Omental fat pad (tissue), 4 donors: ENCODE measurements around the gene PHLDA2. TPM values are rescaled to one million over a fixed set of nuclear protein-coding genes. Genes with fewer than 3 reads are reported as not detected.

Source experiments
- ATAC-seq: fragments of 150-250 bp; one replicate; pipeline ENCODE4 v1.9.1; 2016; ENCODE audit warnings: mild to moderate bottlenecking, moderate library complexity; ENCODE audit not compliant: low FRiP score
- DNase-seq: peaks from one replicate; pipeline ENCODE4 v3.0.0-alpha.2; 2019; ENCODE audit warnings: low spot score
- total RNA-seq, 4 donors: library from RNA; depleted of rRNA; stranded (reverse); fragments of >200 nt; gene quantifications; one replicate each; pipeline ENCODE4 v1.1.0, GENCODE V29; 2016
- TF ChIP-seq, protein P1 (sequence below), 3 donors: fragments of 450-650 bp; IDR thresholded peaks; one replicate each; pipeline ENCODE4 v1.5.1; 2016 to 2017; ENCODE audit warnings: antibody characterized with exemption in 3 of 3, mild to moderate bottlenecking in 3 of 3, moderate library complexity in 2 of 3

The PHLDA2 gene
- total RNA-seq, 4 donors from 2014 or later: 3.8 to 10.2 (median 7.1) TPM; not detected in 1

DNA sequence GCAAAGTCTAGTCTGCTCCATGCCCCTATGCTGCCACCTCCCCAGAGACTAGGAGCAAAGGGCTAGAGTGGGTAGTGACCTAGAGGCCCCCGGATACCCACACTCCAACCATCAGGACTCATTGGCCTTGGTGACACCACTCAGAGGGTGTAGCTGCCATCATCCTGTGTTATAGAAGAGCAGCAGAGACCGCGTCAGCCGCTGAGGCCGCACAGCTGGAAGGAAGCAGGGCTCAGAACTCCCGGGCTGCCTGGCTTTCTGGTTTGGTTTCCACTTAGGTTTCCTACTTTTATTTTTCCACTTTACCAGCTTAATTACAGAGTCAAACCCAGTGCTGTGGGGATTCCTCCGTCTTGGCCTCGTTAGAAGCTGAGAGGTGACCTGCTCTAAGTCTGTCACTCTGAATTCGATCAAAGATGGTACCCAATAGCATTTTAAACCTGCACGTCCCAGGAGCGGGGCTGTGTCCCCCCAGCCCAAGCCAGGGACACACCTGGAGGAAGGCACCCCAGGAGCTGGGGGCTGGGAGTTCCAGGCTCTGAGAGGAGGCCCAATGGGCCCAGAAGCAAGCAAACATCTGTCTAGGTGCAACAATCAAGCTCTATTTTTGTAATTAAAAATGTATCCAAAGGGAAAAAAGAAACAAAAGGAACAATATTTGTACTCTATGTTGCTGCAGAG lies 41.6 kb downstream of the PHLDA2 start:
- DNase-seq: no peak
- TF ChIP-seq, protein P1, sequence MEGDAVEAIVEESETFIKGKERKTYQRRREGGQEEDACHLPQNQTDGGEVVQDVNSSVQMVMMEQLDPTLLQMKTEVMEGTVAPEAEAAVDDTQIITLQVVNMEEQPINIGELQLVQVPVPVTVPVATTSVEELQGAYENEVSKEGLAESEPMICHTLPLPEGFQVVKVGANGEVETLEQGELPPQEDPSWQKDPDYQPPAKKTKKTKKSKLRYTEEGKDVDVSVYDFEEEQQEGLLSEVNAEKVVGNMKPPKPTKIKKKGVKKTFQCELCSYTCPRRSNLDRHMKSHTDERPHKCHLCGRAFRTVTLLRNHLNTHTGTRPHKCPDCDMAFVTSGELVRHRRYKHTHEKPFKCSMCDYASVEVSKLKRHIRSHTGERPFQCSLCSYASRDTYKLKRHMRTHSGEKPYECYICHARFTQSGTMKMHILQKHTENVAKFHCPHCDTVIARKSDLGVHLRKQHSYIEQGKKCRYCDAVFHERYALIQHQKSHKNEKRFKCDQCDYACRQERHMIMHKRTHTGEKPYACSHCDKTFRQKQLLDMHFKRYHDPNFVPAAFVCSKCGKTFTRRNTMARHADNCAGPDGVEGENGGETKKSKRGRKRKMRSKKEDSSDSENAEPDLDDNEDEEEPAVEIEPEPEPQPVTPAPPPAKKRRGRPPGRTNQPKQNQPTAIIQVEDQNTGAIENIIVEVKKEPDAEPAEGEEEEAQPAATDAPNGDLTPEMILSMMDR (IDR thresholded peaks at IDR 0.05): no peak
- no peak for ATAC-seq

DNA sequence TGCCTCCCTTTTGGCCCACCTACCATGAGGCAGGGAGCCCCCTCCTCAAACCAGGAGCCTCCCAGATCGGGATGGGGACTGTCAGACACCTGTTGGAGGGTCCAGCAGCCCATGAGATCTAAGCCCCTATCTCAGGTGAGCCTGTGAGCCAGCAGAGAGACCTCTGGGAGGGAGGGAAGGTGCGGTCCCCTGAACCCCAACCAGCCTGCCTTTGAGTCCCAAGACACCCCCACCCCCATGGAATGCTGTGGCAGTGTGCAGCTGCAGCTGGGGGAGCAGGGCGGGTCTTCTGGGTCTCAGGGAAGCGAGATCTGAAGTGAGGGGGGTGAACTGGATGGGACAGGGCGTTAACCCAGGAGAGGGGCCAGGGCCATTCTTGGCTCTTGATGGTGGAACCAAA lies 42.3 kb downstream of the PHLDA2 start:
- TF ChIP-seq, protein P1 (IDR thresholded peaks at IDR 0.05): no peak
- ATAC-seq: no peak
- DNase-seq: no peak

DNA sequence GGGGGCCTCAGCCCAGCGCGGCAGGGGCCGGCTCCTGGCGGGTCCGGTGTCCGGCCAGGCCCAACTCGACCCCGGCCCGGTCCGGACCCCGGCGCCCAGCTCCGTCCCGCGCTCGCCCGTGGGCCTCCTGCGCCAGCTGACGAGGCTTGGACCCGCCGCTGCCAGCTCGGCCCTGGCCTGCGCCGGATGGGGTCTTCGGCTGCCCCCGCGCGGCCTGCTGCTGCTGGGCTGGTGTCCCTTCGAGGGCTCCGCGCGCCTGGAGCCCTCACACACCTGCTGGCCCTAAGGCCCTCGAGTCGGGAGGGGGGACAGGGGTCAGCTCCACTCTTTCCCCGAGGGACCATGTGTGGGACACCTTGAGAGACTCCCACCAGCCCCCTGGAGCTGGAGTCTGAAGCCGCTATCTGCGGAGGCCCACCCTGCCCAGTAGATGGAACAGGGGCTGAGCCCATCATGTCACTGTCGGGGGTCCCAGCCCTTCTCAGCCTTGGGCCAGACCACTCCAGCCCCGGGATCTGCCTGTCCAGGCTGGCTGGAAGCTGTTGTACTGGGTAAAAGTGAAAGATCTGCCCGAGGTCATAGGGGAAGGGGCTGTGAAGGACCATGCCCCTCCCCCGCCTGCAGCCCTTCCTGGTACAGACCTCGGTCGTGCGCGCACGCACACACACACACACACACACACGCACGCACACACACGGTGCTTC lies 42.9 kb downstream of the PHLDA2 start:
- TF ChIP-seq, protein P1 (IDR thresholded peaks at IDR 0.05): no peak
- ATAC-seq (no peak), DNase-seq (no peak)

DNA sequence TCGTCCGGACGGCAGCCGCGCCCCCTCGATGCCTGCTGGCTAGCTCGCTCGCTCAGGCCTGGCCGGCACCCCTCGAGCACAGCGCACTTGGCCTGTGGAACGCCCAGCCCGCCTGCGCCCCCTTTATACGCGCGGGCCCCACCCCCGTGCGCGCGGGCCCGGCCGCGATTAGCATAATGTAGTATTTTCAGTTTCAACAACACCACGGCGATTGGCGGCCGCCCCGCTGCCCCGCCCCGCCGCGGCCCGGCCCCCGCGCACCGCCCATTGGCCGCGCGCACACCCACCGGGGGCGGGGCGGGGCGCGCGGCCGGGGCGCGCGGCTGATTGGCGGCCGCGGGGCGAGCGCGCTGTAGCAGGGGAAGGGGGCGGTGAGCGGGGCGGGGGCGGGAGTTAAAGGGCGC lies 43.5 kb downstream of the PHLDA2 start, which contains the start of gene CDKN1C:
Gene CDKN1C, minus strand, starts transcription at position 98 of the 404 bp plus-strand sequence. CDS start 319 bp downstream, outside the sequence.
- DNase-seq (peak; percentile 63), ATAC-seq (peak; percentile 77)
- TF ChIP-seq, protein P1 (IDR thresholded peaks at IDR 0.05): no peak

DNA sequence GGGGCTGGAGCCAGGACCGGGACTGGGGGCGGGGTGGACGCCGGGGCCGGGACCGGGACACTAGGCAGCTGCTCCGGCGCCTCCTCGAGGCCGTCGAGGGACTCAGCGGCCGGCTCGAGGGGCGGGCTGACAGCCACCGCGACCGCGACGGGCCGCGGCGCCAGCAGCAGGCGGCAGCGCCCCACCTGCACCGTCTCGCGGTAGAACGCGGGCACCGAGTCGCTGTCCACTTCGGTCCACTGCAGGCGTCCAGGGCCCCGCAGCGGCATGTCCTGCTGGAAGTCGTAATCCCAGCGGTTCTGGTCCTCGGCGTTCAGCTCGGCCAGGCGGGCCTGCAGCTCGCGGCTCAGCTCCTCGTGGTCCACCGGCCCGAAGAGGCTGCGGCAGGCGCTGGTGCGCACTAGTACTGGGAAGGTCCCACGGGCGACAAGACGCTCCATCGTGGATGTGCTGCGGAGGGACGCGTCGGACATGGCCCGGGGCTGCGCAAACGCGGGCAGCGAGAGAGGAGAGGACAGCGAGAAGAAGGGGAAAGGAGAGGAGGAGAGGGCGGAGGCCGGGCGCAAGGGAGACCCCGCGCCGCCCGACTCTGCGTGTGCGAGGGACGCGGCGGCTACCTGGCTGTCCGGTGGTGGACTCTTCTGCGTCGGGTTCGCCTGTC lies 44.1 kb downstream of the PHLDA2 start:
- TF ChIP-seq, protein P1 (IDR thresholded peaks at IDR 0.05): no peak
- DNase-seq (no peak), ATAC-seq (no peak)

DNA sequence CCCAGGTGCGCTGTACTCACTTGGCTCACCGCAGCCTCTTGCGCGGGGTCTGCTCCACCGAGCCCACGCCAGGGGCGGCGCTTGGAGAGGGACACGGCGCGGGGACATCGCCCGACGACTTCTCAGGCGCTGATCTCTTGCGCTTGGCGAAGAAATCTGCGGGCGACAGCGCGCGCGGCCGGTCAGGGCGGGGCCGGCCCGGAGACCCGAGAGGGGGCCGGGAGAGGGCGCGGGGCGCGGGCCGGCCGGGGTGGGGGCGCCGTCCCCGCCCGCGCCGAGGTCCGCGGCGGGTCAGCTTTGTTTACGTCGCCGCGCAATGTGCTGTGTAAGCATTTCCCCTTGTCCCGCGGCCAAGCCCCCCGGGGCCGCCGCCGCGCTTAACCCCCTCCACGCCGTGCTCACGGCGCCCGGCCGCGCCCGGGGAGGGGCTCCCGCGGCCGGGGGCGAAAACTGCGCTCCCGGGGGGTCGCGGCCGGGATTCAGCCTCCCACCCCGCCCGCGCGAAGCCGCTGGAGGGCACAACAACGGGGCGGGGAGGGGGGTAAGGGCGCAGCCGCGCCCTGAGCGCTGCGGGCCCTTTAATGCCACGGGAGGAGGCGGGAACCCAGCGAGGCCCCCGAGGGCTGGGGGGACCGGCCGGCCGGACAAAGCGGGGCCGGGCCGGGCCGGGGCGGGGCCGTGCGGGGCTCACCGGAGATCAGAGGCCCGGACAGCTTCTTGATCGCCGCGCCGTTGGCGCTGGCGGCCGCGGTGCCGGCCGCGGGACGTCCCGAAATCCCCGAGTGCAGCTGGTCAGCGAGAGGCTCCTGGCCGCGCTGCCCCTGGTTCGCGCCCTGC lies 45.0 kb downstream of the PHLDA2 start:
- ATAC-seq (no peak), DNase-seq (no peak)
- TF ChIP-seq, protein P1 (IDR thresholded peaks at IDR 0.05): no peak
